Measurements from ENCODE around the gene ARHGEF9.

Gene ARHGEF9

GRCh38 chrX:63658920-63659319 lies 126.1 kb downstream of the ARHGEF9 start:
- H3K36me3 ChIP-seq (ENCODE audit: insufficient read depth, low read length): peaks cover 23% of the 10 kb centered on the region
- no peaks in the 10 kb centered on the region for H3F3A ChIP-seq (ENCODE audit: insufficient read depth, low read length)
- no peak overlapping the region for H3K9ac ChIP-seq (ENCODE audit: low read length)
- H3K4me1 ChIP-seq (ENCODE audit: insufficient read depth, low read length, severe bottlenecking): no peaks in the 10 kb centered on the region
- no peaks in the 10 kb centered on the region for H3K9me2 ChIP-seq (ENCODE audit: low read depth, low read length)
- TF ChIP-seq, protein P1, sequence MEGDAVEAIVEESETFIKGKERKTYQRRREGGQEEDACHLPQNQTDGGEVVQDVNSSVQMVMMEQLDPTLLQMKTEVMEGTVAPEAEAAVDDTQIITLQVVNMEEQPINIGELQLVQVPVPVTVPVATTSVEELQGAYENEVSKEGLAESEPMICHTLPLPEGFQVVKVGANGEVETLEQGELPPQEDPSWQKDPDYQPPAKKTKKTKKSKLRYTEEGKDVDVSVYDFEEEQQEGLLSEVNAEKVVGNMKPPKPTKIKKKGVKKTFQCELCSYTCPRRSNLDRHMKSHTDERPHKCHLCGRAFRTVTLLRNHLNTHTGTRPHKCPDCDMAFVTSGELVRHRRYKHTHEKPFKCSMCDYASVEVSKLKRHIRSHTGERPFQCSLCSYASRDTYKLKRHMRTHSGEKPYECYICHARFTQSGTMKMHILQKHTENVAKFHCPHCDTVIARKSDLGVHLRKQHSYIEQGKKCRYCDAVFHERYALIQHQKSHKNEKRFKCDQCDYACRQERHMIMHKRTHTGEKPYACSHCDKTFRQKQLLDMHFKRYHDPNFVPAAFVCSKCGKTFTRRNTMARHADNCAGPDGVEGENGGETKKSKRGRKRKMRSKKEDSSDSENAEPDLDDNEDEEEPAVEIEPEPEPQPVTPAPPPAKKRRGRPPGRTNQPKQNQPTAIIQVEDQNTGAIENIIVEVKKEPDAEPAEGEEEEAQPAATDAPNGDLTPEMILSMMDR (IDR thresholded peaks at IDR 0.05; ENCODE audit: low read length): no peak
- no peak for TF ChIP-seq EZH2 (IDR thresholded peaks at IDR 0.05; ENCODE audit: borderline replicate concordance, low read length)
- no peak overlapping the region for H2AFZ ChIP-seq (ENCODE audit: low read length)
- H3K9me3 ChIP-seq (ENCODE audit: low read length): no peaks in the 10 kb centered on the region
- H3K79me2 ChIP-seq (ENCODE audit: insufficient read depth, low read length): no peaks in the 10 kb centered on the region
- H3K27me3 ChIP-seq (ENCODE audit: insufficient read depth, low read length): no peaks in the 10 kb centered on the region
- H3K4me2 ChIP-seq (ENCODE audit: low read length): no peak overlapping the region
- H4K20me1 ChIP-seq (ENCODE audit: insufficient read depth, low read length): no peaks in the 10 kb centered on the region
- H3K4me3 ChIP-seq (ENCODE audit: low read depth, low read length, poor library complexity, severe bottlenecking): no peak overlapping the region
- H3K27ac ChIP-seq (ENCODE audit: low read depth, low read length, poor library complexity, severe bottlenecking): no peak overlapping the region

DNA sequence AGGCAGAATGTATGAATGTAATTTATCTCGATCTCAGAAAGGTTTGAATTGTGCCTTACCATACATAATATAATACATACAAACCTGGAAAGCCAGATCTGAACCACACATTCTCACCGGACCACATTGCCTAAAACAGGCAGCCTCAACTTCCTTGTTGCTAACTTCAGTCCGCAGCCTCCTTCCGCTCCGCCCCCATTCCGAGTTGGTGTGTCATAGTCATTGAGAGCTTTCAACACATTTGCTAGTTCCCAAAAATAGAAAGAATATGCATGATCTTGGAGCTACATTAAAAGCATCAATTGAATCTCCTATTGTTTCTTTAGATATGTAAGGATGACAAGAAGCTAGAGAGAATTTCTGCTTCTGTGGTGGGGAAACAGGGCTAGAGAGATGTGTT lies 127.2 kb downstream of the ARHGEF9 start:
- Histone ChIP-seq H3K27ac (ENCODE audit: low read depth, low read length, poor library complexity, severe bottlenecking) (no peak overlapping the region), H3K4me2 (ENCODE audit: low read length) (no peak overlapping the region), H3K79me2 (ENCODE audit: insufficient read depth, low read length) (no peaks in the 10 kb centered on the region), H3F3A (ENCODE audit: insufficient read depth, low read length) (no peaks in the 10 kb centered on the region), H3K9me2 (ENCODE audit: low read depth, low read length) (no peaks in the 10 kb centered on the region), H3K9me3 (ENCODE audit: low read length) (no peaks in the 10 kb centered on the region), H2AFZ (ENCODE audit: low read length) (no peak overlapping the region), H3K36me3 (ENCODE audit: insufficient read depth, low read length) (peaks cover 30% of the 10 kb centered on the region), H3K4me3 (ENCODE audit: low read depth, low read length, poor library complexity, severe bottlenecking) (no peak overlapping the region), H3K27me3 (ENCODE audit: insufficient read depth, low read length) (no peaks in the 10 kb centered on the region), H4K20me1 (ENCODE audit: insufficient read depth, low read length) (no peaks in the 10 kb centered on the region), H3K4me1 (ENCODE audit: insufficient read depth, low read length, severe bottlenecking) (no peaks in the 10 kb centered on the region), H3K9ac (ENCODE audit: low read length) (no peak overlapping the region)
- TF ChIP-seq, protein P1 (IDR thresholded peaks at IDR 0.05; ENCODE audit: low read length): no peak
- no peak for TF ChIP-seq EZH2 (IDR thresholded peaks at IDR 0.05; ENCODE audit: borderline replicate concordance, low read length)

GRCh38 chrX:63656871-63657580 lies 128.0 kb downstream of the ARHGEF9 start:
- no peaks in the 10 kb centered on the region for H3K4me1 ChIP-seq (ENCODE audit: insufficient read depth, low read length, severe bottlenecking)
- no peak overlapping the region for H3K9ac ChIP-seq (ENCODE audit: low read length)
- H4K20me1 ChIP-seq (ENCODE audit: insufficient read depth, low read length): no peaks in the 10 kb centered on the region
- H3K36me3 ChIP-seq (ENCODE audit: insufficient read depth, low read length): peaks cover 31% of the 10 kb centered on the region
- H3K4me3 ChIP-seq (ENCODE audit: low read depth, low read length, poor library complexity, severe bottlenecking): no peak overlapping the region
- no peaks in the 10 kb centered on the region for H3K79me2 ChIP-seq (ENCODE audit: insufficient read depth, low read length)
- no peaks in the 10 kb centered on the region for H3F3A ChIP-seq (ENCODE audit: insufficient read depth, low read length)
- no peaks in the 10 kb centered on the region for H3K9me2 ChIP-seq (ENCODE audit: low read depth, low read length)
- no peaks in the 10 kb centered on the region for H3K27me3 ChIP-seq (ENCODE audit: insufficient read depth, low read length)
- no peak overlapping the region for H2AFZ ChIP-seq (ENCODE audit: low read length)
- no peak for TF ChIP-seq EZH2 (IDR thresholded peaks at IDR 0.05; ENCODE audit: borderline replicate concordance, low read length)
- TF ChIP-seq, protein P1 (IDR thresholded peaks at IDR 0.05; ENCODE audit: low read length): no peak
- no peak overlapping the region for H3K27ac ChIP-seq (ENCODE audit: low read depth, low read length, poor library complexity, severe bottlenecking)
- H3K9me3 ChIP-seq (ENCODE audit: low read length): no peaks in the 10 kb centered on the region
- H3K4me2 ChIP-seq (ENCODE audit: low read length): no peak overlapping the region
